ENCODE results near the gene STAM2. TPM values are rescaled to one million over a fixed set of nuclear protein-coding genes. Genes with fewer than 3 reads are reported as not detected.
"Not testable (repeated sequence)": the region's sequence is repeated elsewhere in the genome, so short reads cannot be mapped to it uniquely, and the experiment has no call there.

The STAM2 gene
- total RNA-seq, 1 donor: 62.0 TPM

- H3K4me3 ChIP-seq (ENCODE audit: low read depth, low read length): peak overlapping the region; percentile 61
- TF ChIP-seq CTCF (IDR thresholded peaks at IDR 0.05; ENCODE audit: insufficient read depth, low read length): no peak
- peak; percentile 97 for DNase-seq (ENCODE audit: low read depth)
Observed at GRCh38 chr2:152200565-152201465, 25.3 kb upstream of the STAM2 start.

GRCh38 chr2:152200101-152200500 is 24.5 kb upstream of the STAM2 start:
- TF ChIP-seq CTCF (IDR thresholded peaks at IDR 0.05; ENCODE audit: insufficient read depth, low read length): no peak
- H3K4me3 ChIP-seq (ENCODE audit: low read depth, low read length): no peak overlapping the region
- no peak for DNase-seq (ENCODE audit: low read depth)

GRCh38 chr2:152198499-152198898 is 22.9 kb upstream of the STAM2 start:
- no peak overlapping the region for H3K4me3 ChIP-seq (ENCODE audit: low read depth, low read length)
- no peak for DNase-seq (ENCODE audit: low read depth)
- no peak for TF ChIP-seq CTCF (IDR thresholded peaks at IDR 0.05; ENCODE audit: insufficient read depth, low read length)

GRCh38 chr2:152197508-152198284 is 22.1 kb upstream of the STAM2 start:
- H3K4me3 ChIP-seq (ENCODE audit: low read depth, low read length); DNase-seq (ENCODE audit: low read depth): not testable (repeated sequence)

- DNase-seq (ENCODE audit: low read depth): peak; percentile 83
- H3K4me3 ChIP-seq (ENCODE audit: low read depth, low read length): no peak overlapping the region
- peak; percentile 86 for TF ChIP-seq CTCF (IDR thresholded peaks at IDR 0.05; ENCODE audit: insufficient read depth, low read length)
Observed at GRCh38 chr2:152189622-152190495, 14.3 kb upstream of the STAM2 start.

- not testable (repeated sequence) for DNase-seq (ENCODE audit: low read depth); H3K4me3 ChIP-seq (ENCODE audit: low read depth, low read length)
Observed at GRCh38 chr2:152186808-152187207, 11.2 kb upstream of the STAM2 start.

GRCh38 chr2:152186262-152186661 is 10.7 kb upstream of the STAM2 start:
- no peak for TF ChIP-seq CTCF (IDR thresholded peaks at IDR 0.05; ENCODE audit: insufficient read depth, low read length)
- DNase-seq (ENCODE audit: low read depth): no peak
- H3K4me3 ChIP-seq (ENCODE audit: low read depth, low read length): no peak overlapping the region
